ENCODE results near the gene NRXN3.

Gene NRXN3

DNA sequence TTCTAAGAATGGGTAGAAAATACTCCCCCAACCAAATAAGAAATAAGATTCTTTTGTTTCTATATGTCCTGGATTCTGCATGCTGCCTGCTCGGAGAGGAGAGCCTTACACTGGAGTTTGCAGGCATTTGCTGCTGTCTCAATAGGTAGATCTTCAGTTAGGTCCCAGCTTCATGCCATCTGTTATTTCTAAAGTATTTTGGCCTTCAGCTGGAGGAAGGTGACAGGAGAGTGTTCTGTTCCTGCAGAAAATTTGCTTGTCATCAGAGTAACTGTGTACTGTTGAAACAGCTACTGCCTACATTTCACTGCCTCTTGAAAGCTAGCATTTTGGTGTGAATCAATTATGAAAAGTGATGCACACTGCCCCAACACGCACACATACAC, 966.9 kb downstream of the NRXN3 start:
- DNase-seq (ENCODE audit: low read depth), result no peak

DNA sequence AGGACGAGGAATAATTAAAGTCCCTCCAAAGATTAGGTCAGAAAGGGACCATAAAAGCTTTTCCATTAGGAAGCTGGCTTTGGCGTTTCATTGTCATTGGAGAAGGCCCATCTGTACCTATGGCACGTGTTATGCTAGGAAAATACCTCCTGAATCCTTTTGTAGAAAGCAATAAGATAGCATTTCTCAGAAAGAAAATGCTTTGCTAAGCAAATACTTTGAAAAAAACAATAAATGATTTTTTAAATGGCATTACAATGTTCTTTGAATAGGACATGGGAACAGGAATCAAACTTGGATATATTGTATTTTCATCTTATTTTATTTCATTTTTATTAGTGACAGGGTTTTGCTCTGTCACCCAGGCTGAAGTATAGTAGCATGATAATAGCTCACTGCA, 967.7 kb downstream of the NRXN3 start:
- no peak for DNase-seq (ENCODE audit: low read depth)

DNA sequence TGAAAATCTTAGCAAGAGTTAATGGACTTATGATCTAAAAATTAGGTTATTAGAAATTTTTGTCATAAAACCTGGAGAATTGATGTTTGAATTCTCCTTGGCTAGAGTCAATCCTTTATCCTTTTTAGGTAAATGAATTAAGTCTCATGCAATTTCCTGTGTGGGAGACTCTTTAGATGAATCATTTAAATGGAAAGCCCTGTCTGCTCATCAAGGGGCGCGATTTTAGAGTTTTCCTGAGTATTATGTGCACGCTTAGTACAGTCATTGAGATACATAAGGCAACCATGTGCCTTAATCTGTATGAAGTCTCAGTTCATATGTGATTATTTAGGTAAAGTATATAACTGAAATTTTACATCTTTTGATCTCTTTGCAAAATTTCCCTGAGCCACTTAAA, 974.7 kb downstream of the NRXN3 start:
- no peak for DNase-seq (ENCODE audit: low read depth)

DNA sequence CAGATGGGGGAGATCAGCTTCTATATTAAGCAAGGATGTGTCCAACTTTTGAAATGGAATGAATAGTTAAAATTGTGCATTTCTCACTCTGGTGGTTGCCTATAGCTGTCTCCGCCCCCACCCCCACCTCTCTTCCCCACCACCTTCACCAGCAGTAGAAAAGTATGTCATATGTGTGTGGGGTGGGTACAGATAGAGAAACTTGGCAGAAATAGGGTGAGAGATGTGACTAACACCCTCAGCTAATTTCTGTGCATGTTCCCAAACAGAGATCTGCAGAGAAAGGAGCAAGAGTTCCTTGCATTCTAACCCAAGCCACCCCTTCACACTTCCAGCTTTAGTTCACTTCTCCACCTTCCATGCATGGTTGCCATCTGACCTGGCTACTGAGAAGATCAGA, 980.1 kb downstream of the NRXN3 start:
- DNase-seq (ENCODE audit: low read depth), result no peak

DNA sequence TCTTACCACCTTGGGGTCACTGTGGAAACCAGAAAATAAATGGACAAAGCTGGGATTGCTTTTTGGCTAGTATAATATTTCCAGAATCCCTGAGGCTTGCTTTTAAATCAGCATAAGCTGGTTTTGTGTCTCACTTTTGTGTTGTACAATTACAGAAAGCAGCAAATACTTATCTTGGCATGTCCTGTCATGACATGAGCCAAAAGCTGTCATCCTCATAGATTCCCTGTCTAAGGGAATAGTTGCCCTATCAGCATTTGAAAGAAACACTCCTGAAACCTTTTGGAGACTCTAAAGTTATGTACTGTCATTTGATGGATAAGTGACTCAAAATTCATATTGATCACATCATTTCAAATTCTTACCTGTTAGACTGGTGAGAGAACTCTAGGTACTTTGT, 987.2 kb downstream of the NRXN3 start:
- no peak for DNase-seq (ENCODE audit: low read depth)

DNA sequence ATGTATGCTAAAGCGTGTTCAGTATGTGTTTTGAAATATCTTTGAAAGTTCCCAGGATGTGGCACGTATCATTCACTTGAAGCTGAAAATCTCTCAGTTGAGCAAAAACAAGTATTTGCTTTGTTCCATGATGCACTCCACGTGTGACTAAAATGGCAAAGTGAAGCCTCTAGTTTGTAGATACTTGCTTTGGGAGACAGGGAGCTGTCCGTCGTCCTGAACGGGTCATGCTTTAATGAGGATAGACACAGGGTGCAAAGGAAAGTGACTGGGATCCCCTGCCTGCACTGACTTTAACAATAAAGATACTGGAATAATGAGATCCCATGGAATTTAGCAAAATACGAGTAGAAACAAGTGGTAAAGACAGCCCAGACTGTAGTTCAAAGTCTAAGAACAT, 991.4 kb downstream of the NRXN3 start:
- no peak for DNase-seq (ENCODE audit: low read depth)

DNA sequence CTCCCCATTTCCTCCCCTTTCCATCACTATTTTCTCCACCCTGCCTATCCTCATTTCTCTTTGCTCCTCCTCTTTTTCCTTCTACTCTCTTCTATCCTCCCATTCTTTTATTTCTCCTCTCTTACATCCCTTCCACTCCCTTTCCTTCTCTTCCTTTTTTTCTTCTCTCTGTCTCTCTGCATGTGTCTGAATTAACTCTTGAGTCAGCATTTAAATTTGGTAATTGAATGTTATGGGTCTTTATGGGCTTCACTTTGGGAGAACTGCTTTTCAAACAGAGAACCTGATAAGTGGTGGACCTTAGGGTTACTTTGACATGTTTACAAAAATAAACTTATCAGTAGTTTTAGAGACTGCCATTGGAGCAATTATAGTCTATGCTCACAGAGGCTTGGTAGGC, 992.7 kb downstream of the NRXN3 start:
- no peak for DNase-seq (ENCODE audit: low read depth)

DNA sequence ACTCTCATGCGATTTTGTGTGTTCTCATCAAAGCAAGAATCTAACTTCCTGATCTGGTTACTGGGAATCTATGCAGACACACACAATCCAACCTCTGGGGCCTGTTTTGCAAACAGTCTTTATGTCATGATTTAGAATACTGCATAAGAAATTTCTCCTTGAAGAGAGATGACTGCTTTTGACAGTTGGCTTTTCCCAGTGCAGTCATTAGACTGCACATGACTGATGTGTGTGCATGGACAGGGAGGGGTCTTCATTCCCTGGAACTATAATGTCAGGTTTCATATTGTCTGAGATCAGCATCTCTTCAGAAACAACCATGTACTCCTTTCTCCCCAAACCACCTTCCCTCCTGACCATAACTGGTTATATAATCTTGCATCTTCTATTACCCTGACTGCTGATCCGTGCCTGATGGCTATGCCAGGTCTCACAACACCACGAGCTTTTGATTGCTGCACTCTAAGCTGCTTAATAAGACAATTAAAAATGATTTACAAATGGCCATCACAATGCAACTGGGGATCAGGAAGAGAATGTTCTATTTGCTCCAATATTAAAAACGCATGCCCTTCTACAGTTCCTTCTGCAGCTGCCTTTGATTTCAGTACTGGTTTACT, 995.4 kb downstream of the NRXN3 start:
- DNase-seq (ENCODE audit: low read depth), result no peak

DNA sequence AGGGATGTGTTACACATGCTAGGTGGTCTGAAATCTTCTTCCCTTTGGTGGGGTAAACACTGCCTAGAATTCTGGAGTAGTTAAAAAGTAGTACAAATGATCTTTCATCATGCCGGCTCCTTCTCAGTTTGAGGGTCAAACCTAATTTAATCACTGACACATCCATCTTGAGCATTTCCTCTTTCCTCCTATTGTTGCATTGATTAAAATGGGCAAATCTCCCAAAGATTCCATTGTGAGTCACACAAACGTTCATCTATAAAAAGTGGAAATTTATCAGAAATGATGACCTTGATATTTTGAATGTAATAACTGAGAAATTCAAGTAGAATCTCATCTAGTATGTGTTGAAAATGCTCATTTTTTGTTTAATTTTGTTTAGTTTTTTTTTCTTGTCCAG, 996.0 kb downstream of the NRXN3 start:
- DNase-seq (ENCODE audit: low read depth), result no peak

DNA sequence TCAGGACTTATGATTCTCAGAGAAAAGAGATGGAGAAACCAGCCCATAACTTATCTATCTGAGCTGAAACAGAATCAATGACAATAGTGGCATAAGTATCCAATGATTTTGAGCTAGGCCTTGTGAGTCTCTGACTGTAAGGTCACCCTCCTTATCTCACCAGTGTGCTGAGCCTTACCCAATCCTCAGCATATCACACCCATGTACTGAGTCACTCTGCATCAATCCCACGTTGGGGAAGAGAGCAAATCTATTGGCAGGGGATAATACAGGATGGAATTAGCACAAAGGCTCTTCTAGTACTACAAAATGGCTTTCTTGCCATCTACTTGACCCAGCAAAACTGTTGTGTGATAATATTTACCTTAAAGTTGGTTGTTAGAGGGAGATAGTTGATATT, 997.8 kb downstream of the NRXN3 start:
- DNase-seq (ENCODE audit: low read depth), result no peak

DNA sequence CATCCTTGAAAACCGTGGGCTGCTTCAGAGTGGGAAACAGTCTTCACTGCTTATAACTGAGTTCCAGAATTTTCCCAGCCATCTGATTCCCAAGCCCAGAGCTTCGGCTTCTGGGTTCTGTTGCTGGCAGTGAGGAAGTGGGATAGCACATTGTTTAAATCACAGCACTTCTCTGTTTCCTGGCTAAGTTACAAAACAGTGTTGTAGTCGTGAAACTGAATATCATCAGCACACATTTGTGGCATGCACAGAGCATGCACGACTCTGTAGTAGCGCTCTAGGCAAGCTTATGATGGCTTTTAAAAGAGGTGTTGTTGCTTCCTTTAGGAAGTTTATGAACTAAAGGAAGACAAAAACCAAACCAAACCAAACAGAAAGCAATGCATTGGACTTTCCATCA, 1005.5 kb downstream of the NRXN3 start:
- DNase-seq (ENCODE audit: low read depth), result no peak

DNA sequence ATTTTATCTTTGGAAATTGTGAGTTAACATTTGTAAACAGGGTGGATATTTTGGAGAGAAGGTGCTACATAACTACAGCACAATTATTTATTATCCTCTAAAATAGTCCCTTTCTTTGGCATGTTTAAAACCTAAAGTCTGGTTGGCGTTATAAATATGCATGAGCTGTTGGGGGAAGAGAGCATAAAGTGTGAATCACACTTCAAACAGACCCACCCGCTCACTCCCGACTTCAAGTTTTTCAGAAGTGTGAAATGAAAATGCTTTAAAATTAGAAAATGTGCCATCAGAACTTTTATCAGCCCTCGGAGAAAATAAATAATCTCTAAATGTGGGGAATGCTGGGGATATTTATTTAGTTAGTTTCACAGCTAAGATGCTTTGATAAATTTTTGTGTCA, 1006.9 kb downstream of the NRXN3 start:
- no peak for DNase-seq (ENCODE audit: low read depth)

DNA sequence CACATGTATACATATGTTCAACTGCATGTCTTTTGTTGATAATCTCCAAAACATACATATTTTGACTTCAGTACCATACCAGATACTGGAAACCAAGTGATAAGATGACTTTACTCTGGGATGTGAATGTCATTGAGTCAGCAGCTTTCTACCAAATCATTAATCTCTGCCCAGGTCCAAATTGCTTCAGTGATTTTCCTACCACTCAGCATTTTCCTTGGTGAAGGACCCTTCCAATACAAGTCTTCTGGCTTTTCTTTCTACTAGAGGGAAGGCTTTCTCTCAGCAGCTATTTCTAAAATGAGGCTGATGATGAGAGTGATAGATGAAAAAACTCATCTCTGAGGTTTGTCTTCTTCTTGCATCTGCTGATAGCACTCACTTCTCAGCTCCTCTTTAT, 1008.5 kb downstream of the NRXN3 start:
- DNase-seq (ENCODE audit: low read depth), result no peak

DNA sequence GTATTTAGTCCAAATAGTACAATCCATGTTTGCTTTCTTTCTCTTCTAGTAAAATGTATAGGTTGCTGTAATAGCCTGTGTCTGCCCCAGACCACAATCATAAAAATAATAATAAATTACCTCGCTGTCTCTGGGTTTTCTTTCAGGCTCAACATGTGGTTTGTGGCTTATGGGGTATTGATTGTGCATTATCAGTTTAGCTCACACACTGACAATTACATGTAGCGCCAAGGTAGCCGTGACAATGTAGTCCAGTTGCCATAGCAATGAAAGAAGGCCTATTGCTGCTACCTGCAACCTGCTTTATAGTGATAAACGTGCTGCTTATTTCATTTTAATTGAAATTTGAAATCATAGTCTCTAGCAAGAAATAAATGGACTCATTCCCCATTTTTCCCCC, 1009.8 kb downstream of the NRXN3 start:
- no peak for DNase-seq (ENCODE audit: low read depth)

DNA sequence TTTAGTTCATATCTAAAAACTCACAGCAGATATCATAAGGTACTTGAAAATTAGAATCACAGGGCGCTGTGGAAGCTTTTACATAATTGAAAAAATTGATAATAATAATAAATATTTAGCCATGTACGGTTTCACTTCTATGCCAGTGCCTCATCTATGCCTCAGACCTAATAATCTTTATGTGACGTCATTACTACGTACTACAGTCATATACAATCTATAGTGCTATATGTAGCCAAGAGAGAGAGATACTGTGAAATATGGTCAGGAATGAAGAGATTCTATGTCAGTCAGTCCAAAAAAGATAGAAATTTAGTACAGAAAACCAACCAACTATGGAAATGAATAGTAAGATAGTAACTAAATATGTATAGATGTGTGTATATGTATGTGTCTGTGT, 1010.5 kb downstream of the NRXN3 start:
- no peak for DNase-seq (ENCODE audit: low read depth)

DNA sequence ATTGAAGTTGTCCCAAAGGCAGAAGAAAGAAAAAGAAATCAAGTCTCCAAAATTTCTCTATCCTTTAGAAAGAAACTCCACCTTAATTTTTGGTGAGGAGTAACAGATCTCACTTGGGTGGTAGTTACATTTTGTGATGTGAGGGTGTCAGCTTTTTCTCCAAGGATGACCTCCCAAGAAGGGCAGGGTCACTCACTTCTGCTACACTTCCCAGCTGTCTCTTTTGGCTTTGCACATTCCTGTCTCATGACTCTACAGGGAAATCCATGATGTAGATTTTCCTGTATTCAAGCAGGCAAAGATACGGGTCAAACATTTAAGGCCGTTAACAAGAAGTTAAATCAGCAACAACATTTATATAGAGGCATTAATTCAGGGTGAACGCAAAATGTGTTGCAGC, 1016.4 kb downstream of the NRXN3 start:
- no peak for DNase-seq (ENCODE audit: low read depth)

DNA sequence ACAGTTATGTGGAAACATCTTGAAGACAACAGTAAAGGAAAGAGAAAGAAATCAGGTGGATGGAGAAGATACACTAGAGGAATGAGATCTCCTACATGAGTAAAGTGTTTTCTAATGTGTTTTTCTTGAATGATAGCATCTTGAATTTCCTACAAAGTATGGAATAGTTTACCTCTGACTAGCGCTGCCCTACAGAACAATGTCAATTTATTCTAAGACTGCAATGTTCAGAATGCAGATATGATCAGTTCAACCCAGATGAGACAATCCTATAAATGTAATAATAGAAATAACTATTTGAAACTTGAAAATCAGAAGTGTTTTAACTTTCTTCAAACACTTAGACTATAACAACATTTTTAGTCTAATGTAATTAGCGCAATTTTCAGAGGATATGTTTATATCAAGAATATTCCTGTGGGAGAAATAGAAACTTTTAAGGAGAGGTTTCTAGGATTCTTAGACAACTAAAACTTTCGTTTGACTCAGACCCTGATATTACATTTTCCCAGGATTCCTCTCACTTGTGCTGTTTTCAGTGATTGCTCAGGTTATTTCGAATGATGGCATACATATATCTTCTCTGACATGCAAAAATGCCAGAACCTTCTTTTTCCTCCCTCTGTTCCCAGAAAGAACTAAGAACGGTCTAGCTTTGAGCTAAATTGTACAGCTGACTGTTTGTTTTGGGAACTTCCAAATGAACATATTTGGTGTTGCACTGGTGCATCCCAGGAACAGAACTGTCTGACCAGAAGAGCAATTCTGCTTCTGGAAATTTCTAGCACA, 1023.7 kb downstream of the NRXN3 start:
- DNase-seq (ENCODE audit: low read depth), result no peak

DNA sequence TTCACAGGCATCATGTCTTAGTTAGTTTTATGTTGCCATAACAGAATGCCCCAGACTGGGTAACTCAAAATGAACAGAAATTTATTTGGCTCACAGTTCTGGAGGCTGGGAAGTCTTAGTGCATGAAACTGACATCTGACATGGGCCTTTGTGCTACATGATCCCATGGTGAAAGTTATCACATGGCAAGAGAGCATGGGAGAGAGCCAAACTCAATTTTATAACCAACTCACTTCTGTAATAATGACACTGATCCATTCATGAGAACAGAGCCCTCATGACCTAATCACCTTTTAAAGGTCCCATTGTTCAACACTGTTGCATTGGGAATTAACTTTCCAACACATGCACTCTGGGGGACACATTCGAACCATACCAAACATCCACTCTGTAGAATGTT, 1026.0 kb downstream of the NRXN3 start:
- DNase-seq (ENCODE audit: low read depth), result no peak

DNA sequence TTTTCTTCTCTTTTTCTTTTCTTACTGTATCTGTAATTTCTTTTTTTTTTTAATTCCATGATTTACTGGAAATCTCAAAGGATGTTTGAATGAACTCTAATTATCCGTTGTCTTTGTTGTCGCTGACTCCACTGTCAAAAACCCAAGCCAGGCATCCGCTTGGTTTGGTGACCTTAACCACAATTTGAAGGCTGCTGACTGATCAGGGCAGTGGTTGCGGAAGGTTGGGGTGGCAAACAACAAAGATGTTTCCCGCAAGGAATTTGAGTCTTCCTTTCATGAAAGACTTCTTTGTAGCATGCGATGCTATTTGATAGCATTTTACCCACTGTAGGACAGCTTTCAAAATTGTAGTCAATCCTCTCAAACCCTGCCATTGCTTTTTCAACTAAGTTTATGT, 1027.3 kb downstream of the NRXN3 start:
- no peak for DNase-seq (ENCODE audit: low read depth)

DNA sequence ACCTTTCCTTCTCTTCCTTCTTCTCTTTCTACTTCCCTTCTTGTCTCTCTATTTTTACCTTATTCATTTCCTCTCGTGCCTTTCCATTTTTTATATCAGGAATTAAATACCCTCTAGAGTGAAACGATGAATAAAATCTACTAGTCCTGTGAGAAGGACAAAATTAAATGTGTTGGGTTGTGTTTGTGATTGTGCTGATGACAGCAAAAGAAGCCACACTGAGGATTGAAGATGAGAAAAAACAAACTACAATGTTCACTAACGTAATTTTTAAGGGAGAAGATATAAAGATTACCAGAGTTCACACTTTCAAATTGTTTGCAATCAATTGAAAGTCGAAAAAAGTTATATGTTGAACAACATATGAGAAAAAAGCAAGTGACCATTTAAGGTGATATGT, 1029.0 kb downstream of the NRXN3 start:
- no peak for DNase-seq (ENCODE audit: low read depth)

DNA sequence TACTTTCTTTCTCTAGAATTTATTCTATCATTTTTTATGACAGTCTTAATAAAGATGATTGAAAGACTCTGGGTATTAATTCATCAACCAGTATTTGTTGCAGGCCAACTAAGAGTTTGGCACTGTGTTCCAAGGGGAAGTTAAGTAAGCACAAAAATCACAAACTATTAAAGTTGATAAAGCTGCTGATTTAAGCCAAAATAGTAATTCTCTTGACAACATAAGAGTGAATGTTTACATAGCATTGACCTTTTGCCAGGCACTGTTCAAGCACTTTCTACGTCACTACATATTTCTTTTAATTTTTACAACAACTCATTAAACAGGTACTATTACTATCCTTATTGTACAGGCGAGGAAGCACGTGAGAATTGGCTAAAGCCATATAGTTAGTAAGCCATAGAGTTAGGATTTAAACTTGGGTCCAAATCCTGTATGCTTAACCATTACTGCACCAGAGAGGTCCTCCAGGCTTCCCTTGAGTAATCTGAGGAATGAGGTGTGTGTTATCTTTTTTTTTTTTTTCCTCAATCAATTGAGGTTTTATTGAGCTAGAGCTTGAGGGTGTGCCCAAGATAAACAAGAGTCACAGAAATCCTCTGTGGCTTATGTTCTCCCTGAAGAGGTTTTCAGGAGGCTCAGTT, 1031.5 kb downstream of the NRXN3 start:
- no peak for DNase-seq (ENCODE audit: low read depth)

DNA sequence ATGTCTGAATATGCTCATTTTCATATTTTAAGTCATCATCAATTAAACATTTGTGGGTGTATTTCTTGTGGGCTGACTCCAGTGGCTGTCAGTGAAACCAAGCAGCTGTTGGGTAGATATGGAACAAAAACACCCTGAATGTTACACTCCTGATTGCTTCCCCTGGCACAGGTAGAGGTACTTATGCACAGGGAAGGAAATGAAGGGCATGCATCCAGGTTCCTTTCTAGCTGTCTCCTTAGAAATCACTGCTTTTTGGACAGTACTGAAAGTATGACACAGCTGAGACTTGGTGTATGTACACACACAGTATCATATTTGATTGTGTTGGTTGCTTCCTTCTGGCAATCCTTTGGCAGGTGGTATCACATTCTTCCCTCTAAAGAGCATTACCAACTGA, 1034.4 kb downstream of the NRXN3 start:
- DNase-seq (ENCODE audit: low read depth), result no peak

DNA sequence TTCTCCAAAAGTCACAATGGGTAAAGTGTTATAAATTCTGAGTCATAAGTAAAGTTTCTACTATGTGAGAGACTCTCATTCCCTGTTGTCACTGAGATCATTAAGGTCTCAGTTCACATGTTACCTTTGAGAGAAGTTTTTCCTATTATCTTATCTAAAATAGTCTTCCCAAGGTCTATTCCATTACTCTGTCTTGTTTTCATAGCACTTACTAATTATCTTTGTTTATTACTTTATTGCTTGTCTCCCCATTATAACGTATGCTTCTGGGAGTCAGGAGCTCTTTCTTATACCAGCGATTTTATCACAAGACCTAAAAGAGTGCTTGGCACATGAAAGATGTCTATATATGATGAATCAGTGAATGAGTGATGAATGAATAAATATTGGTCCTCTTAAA, 1039.2 kb downstream of the NRXN3 start:
- no peak for DNase-seq (ENCODE audit: low read depth)

DNA sequence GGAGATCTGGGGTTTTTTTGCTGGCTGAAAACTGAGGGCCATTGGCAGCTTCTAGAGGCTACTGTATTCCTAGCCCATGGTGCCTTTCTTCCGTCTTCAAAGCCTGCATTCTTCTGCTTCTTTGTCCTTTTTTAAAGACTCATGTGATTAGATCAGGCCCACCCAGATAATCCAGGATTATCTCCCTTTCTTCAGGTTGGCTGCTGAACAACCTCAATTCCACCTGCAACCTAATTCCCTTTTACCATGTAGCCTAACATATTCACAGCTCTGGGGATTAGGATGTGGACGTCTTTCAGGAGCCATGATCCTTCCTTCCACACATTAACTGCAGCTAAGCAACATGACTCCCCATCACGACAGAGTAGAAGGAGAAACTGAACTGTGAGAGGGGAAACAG, 1055.6 kb downstream of the NRXN3 start:
- no peak for DNase-seq (ENCODE audit: low read depth)
